Adrenal gland (tissue), 12 donors: ENCODE results near the gene ACTN1. TPM values are rescaled to one million over a fixed set of nuclear protein-coding genes. Genes with fewer than 3 reads are reported as not detected.
A peak's percentile ranks its signal among the peaks of the same experiment; 100 is the strongest.

ENCODE experiments used
- DNase-seq, 7 donors: peaks; one replicate each; pipeline ENCODE4 v3.0.0-alpha.2; 2019 to 2020
- H3K27ac ChIP-seq, 5 donors: fragments of 200-600 bp; sonication (generic) in 4 of 5; 1 replicate in 3 of 5; 2 replicates in 2 of 5; pipeline versions ENCODE4 v1.5.1 to v1.8.0; 2016 to 2020; ENCODE audit warnings: mild to moderate bottlenecking in 1 of 5
- H3K27me3 ChIP-seq: fragments of 200-600 bp; 2 replicates; pipeline ENCODE4 v1.8.0; 2021
- H3K36me3 ChIP-seq, 2 donors: fragments of 200-600 bp; replicated peaks in 1 of 2; 1 replicate in 1 of 2; 2 replicates in 1 of 2; pipeline versions ENCODE4 v1.5.1 to v1.8.0; 2018 to 2022
- H3K4me1 ChIP-seq, 2 donors: fragments of 200-600 bp; replicated peaks in 1 of 2; 1 replicate in 1 of 2; 2 replicates in 1 of 2; pipeline versions ENCODE4 v1.5.1 to v1.8.0; 2018 to 2021
- H3K4me3 ChIP-seq, 4 donors: fragments of 200-600 bp; sonication (generic) in 3 of 4; one replicate each; pipeline ENCODE4 v1.5.1; 2016 to 2018
- H3K9me3 ChIP-seq, 3 donors: fragments of 200-600 bp; sonication (generic) in 1 of 3; replicated peaks in 1 of 3; 1 replicate in 2 of 3; 2 replicates in 1 of 3; pipeline versions ENCODE4 v1.5.1 to v1.8.0; 2016 to 2021
- CTCF ChIP-seq, 6 experiments: fragments of 450-650 bp in 4 of 6; fragments of 200-600 bp in 2 of 6; sonication (generic) in 1 of 6; IDR thresholded peaks; 1 replicate in 5 of 6; 2 replicates in 1 of 6; pipeline versions ENCODE4 v1.5.1 to v1.8.0; 2016 to 2021; ENCODE audit warnings: antibody characterized with exemption in 6 of 6, mild to moderate bottlenecking in 2 of 6, moderate library complexity in 1 of 6
- POLR2A ChIP-seq, 2 donors: fragments of 450-650 bp; IDR thresholded peaks; one replicate each; pipeline ENCODE4 v1.6.1; 2017; ENCODE audit warnings: antibody characterized with exemption in 2 of 2, mild to moderate bottlenecking in 2 of 2, moderate library complexity in 1 of 2
- WGBS, 4 donors: extraction: QIAGEN DNeasy Blood & Tissue Kit in 2 of 4; methylation state at CpG; one replicate each; pipeline versions ENCODE4 v1.1.5 to v1.1.7; 2013 to 2017; 5-methylcytosine and 5-hydroxymethylcytosine counted together
- intact Hi-C, 2 donors: fragments of 100-400 bp; cut with DNase I; formaldehyde crosslinking; loops; one replicate each; pipeline versions ENCODE4 v1.14.1 to v1.15.0; 2022 to 2023
- polyA plus RNA-seq, 3 donors: library from polyadenylated mRNA; stranded (reverse); fragments of 200-250 nt in 2 of 3; fragments of 350-450 nt in 1 of 3; fragmentation: Illumina TruSeq in 1 of 3; extraction: RNeasy Lipid Tissue Mini Kit (QIAGEN cat#74804) in 1 of 3; gene quantifications; one replicate each; pipeline ENCODE4 v1.2.3, GENCODE V29; 2013 to 2014
- total RNA-seq, 9 donors: library from RNA; depleted of rRNA in 4 of 9; stranded (reverse); fragments of >200 nt in 4 of 9; fragments of 120-200 nt in 1 of 9; fragmentation: NEBNext Ultra II Directional in 1 of 9; extraction: Animal tissue kit (Norgen Biotek cat#: 25700) in 1 of 9; gene quantifications; one replicate each; pipeline versions ENCODE4 v1.1.0 to v1.2.4, GENCODE V29; 2013 to 2023
- donor health status: healthy with polysubstance abuse.
- donor health status: Bipolar disorder and iron deficiency.
- donor health status: DM: yes; HTN: yes; CAD: no.
- donor health status: DM: no; HTN: no; CAD: no.
- donor health status: DM: no; HTN: no; CAD: no.
- donor health status: DM: yes; HTN: yes; CAD: no.

Gene ACTN1
- total and polyA plus RNA-seq, 12 donors: 11.6 to 180 (median 74.3) TPM

GRCh38 chr14:68972507-68973218 lies 6.4 kb downstream of the ACTN1 start:
- TF ChIP-seq POLR2A (IDR thresholded peaks at IDR 0.05) (no peak), CTCF (IDR thresholded peaks at IDR 0.05) (no peak)
- Histone ChIP-seq H3K27me3 (no peaks in the 10 kb centered on the region), H3K4me3 (no peak overlapping the region), H3K27ac (no peak overlapping the region), H3K9me3 (no peaks in the 10 kb centered on the region), H3K4me1 (peaks cover 13 to 65% of the 10 kb centered on the region in 2 donors), H3K36me3 (peaks cover 0 to 12% of the 10 kb centered on the region in 2 donors)
- DNase-seq: no peak
- intact Hi-C loops: loop anchor here (10.0 kb wide), 3 partner anchors 58 to 132 kb away; no protein-coding TSS in a partner anchor
- 89 to 93% (median 91%) methylated on average over 14 of the region's 14 CpGs for WGBS, 4 donors

DNA sequence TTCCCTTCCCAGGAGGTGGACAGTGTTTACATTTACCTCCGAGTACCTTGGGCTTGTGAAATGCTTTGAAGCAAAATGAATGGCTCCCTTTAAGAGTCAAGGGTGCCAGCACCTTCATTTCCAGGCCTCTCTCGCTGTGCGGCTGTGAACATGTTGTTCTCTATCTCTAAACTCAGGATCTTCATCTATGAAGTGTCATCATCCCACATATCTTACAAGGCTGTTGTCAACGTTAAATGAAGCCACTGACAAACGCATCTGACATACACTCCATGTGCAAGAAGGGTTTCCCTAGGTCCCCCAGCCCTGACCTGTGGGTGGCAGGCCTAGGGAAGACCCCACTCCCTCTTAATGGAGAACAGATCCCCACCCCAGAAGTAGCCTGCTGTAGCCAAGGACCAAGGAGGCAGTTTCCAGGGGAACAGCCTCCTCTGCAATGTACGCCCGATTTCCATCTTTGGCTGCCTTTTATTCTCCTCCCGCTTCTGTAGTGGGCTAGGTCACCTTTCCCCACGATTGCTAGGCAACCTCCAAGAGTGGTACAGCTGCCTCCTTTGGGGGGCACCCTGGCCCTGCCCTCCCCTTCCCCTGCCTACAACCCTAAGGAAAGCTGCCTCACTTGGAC lies 7.6 kb downstream of the ACTN1 start:
- H3K27me3 ChIP-seq: no peaks in the 10 kb centered on the region
- H3K36me3 ChIP-seq: peaks cover 0 to 12% of the 10 kb centered on the region in 2 donors
- H3K27ac ChIP-seq: peak overlapping the region in 1 of 5 donors; percentile 15
- H3K4me3 ChIP-seq: no peak overlapping the region
- H3K9me3 ChIP-seq: no peaks in the 10 kb centered on the region
- peak in 1 of 7 donors; percentile 6 for DNase-seq
- H3K4me1 ChIP-seq: peaks cover 7 to 66% of the 10 kb centered on the region in 2 donors
- TF ChIP-seq POLR2A (IDR thresholded peaks at IDR 0.05): no peak
- no peak for TF ChIP-seq CTCF (IDR thresholded peaks at IDR 0.05)
- WGBS, 4 donors: 90 to 95% (median 93%) methylated on average over 7 to 9 of the region's 9 CpGs
- intact Hi-C loops: loop anchor here (10.0 kb wide), 3 partner anchors 57 to 133 kb away; no protein-coding TSS in a partner anchor

DNA sequence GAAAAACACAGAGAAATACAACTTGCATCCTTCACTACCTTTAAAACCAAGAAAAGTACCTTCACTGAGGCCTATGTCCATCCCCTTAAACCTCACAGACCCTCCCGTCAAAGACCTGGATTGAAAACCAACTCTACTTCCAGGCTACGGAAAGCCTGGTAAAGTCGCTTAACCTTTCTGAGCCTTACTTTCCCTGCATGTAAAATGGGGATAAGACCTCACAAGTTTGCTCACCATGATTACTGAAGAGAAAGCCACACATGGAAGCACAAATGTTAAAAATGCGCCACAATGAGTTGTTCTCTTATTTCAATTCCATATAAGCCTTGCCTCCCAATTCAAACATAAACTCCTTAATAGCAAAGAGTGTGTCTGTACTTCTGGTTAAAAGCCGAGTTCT lies 8.4 kb downstream of the ACTN1 start:
- TF ChIP-seq POLR2A (IDR thresholded peaks at IDR 0.05): no peak
- TF ChIP-seq CTCF (IDR thresholded peaks at IDR 0.05): no peak
- intact Hi-C loops: loop anchor here (10.0 kb wide), 3 partner anchors 56 to 134 kb away; no protein-coding TSS in a partner anchor
- Histone ChIP-seq H3K9me3 (no peaks in the 10 kb centered on the region), H3K36me3 (peaks cover 0 to 12% of the 10 kb centered on the region in 2 donors), H3K4me3 (no peak overlapping the region), H3K27me3 (no peaks in the 10 kb centered on the region), H3K27ac (peak overlapping the region in 1 of 5 donors; percentile 15), H3K4me1 (peaks cover 12 to 66% of the 10 kb centered on the region in 2 donors)
- no peak for DNase-seq
- 76 to 82% (median 79%) methylated on average over 5 of the region's 5 CpGs for WGBS, 4 donors

DNA sequence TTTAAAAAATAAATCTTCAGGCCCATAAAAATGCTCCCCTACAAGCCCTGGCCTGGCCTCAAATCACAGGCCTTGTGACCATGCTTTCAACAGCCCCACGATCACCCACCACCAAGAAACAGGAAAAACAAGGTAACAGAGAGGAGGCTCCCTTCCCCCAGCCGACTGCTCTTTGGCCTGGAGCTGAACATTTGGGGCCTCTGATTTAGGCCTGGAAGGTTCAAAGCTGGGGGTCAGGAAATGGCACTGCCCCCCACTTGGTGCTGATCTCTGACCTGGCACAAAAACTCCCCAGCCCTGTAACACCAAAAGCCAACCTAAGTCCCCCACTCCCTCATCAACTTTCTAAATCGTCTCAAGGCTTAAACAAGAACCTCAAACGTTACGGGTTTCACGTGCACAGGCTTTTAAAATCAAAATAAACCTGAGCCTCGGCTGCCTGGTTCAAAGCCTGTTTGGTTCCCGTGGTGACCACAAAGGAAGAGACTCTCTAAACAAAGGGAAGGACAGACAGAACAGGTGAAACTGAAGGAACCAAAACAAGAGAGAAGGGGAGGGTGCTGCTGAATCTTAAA lies 9.0 kb downstream of the ACTN1 start:
- DNase-seq: no peak
- intact Hi-C loops: loop anchor here (10.0 kb wide), 3 partner anchors 55 to 135 kb away; no protein-coding TSS in a partner anchor
- H3K4me3 ChIP-seq: no peak overlapping the region

More for the DNA sequence above, 9.0 kb downstream of the ACTN1 start:
- Histone ChIP-seq H3K36me3 (peaks cover 0 to 12% of the 10 kb centered on the region in 2 donors), H3K9me3 (no peaks in the 10 kb centered on the region), H3K4me1 (peaks cover 13 to 66% of the 10 kb centered on the region in 2 donors), H3K27ac (peak overlapping the region in 1 of 5 donors; percentile 58), H3K27me3 (no peaks in the 10 kb centered on the region)
- TF ChIP-seq CTCF (IDR thresholded peaks at IDR 0.05): no peak
- TF ChIP-seq POLR2A (IDR thresholded peaks at IDR 0.05): no peak
- 48 to 69% (median 58%) methylated on average over 8 of the region's 8 CpGs for WGBS, 4 donors
